Caco-2 (cell line): ENCODE results near the gene LYPLAL1. TPM values are rescaled to one million over a fixed set of nuclear protein-coding genes. Genes with fewer than 3 reads are reported as not detected.

Experiments
- BruUV-seq: library from RNA; stranded (reverse); fragments of 400-500 nt; replicated peaks from 2 replicates; lab custom pipeline; 2021; lab: Mats Ljungman, UMichigan
- CTCF ChIA-PET: fragments of 300-600 bp; sonication (Branson Sonifier 250); formaldehyde crosslinking; loops from one replicate; lab custom pipeline; 2022; ENCODE audit warnings: antibody characterized with exemption; lab: Charles Lee
- POLR2A ChIA-PET: fragments of 300-600 bp; sonication (Branson Sonifier 250); formaldehyde crosslinking; loops from one replicate; lab custom pipeline; 2022; ENCODE audit warnings: antibody characterized with exemption; lab: Charles Lee
- DNase-seq, 2 experiments: peaks; one replicate each; pipeline versions ENCODE4 v3.0.0 to v3.0.0-alpha.2; 2020 to 2022
- H3K27me3 ChIP-seq: replicated peaks from 2 replicates; pipeline ENCODE4 v1.6.0; 2011; ENCODE audit warnings: low read length; ENCODE audit not compliant: control insufficient read depth, insufficient read depth
- H3K36me3 ChIP-seq: 2 replicates; pipeline ENCODE4 v1.5.1; 2011; ENCODE audit warnings: low read length; ENCODE audit not compliant: control insufficient read depth, insufficient read depth
- H3K4me1 ChIP-seq: fragments of 250-450 bp; sonication (Bioruptor Pico); 2 replicates; pipeline ENCODE4 v1.5.1; 2020; ENCODE audit warnings: mild to moderate bottlenecking
- H3K4me3 ChIP-seq: 2 replicates; pipeline ENCODE4 v1.5.1; 2011; ENCODE audit warnings: low read depth, mild to moderate bottlenecking, control low read depth, low read length
- H3K9me3 ChIP-seq: fragments of 250-450 bp; sonication (Bioruptor Pico); 2 replicates; pipeline ENCODE4 v1.5.1; 2020; ENCODE audit warnings: mild to moderate bottlenecking, moderate library complexity
- H3K27ac Mint-ChIP-seq: one replicate; pipeline ENCODE4 v1.8.0; 2022; ENCODE audit warnings: mixed read lengths; ENCODE audit not compliant: unreplicated experiment
- H3K27me3 Mint-ChIP-seq: one replicate; pipeline ENCODE4 v1.8.0; 2022; ENCODE audit warnings: mixed read lengths; ENCODE audit not compliant: insufficient read depth, unreplicated experiment
- H3K36me3 Mint-ChIP-seq: one replicate; pipeline ENCODE4 v1.8.0; 2022; ENCODE audit warnings: mild to moderate bottlenecking, mixed read lengths; ENCODE audit not compliant: insufficient read depth, unreplicated experiment
- H3K4me1 Mint-ChIP-seq: one replicate; pipeline ENCODE4 v1.8.0; 2022; ENCODE audit warnings: low read depth, mixed read lengths; ENCODE audit not compliant: unreplicated experiment
- H3K4me3 Mint-ChIP-seq: one replicate; pipeline ENCODE4 v1.8.0; 2022; ENCODE audit warnings: mild to moderate bottlenecking, moderate library complexity, mixed read lengths; ENCODE audit not compliant: unreplicated experiment
- H3K9me3 Mint-ChIP-seq: one replicate; pipeline ENCODE4 v1.8.0; 2022; ENCODE audit warnings: mixed read lengths; ENCODE audit not compliant: unreplicated experiment
- CTCF ChIP-seq, 2 experiments: fragments of 200-600 bp in 1 of 2; IDR thresholded peaks; 1 replicate in 1 of 2; 2 replicates in 1 of 2; pipeline versions ENCODE4 v1.5.1 to v1.8.0; 2011 to 2022; ENCODE audit warnings: antibody characterized with exemption in 1 of 2, control low read depth in 1 of 2, inconsistent platforms in 1 of 2, low read depth in 1 of 2, low read length in 1 of 2, mild to moderate bottlenecking in 1 of 2, moderate library complexity in 1 of 2; ENCODE audit not compliant: insufficient read depth in 1 of 2, severe bottlenecking in 1 of 2, unreplicated experiment in 1 of 2
- intact Hi-C: fragments of 100-400 bp; cut with micrococcal nuclease; formaldehyde crosslinking; loops from one replicate; pipeline ENCODE4 v1.10.0; 2022; ENCODE audit not compliant: unreplicated experiment
- total RNA-seq: library from RNA; stranded (reverse); gene quantifications from 2 replicates; pipeline ENCODE4 v1.2.3, GENCODE V29; 2022

The LYPLAL1 gene
- total RNA-seq, 1 experiment from 2014 or later = 20.4 TPM

- no peak for TF ChIP-seq CTCF (IDR thresholded peaks at IDR 0.05; ENCODE audit: insufficient read depth in 1 of 2, low read depth in 1 of 2, low read length in 1 of 2, severe bottlenecking in 1 of 2, unreplicated experiment in 1 of 2)
- Histone ChIP-seq H3K27me3 (no peaks in the 10 kb centered on the region), H3K4me3 (no peak overlapping the region), H3K9me3 (peaks cover 27% of the 10 kb centered on the region), H3K36me3 (no peaks in the 10 kb centered on the region), H3K4me1 (no peaks in the 10 kb centered on the region)
- CTCF ChIA-PET = interaction anchor here (0.6 kb wide), 1 partner anchor 82 kb away, joined by 3 read pairs; no protein-coding TSS in a partner anchor
- Mint-ChIP-seq H3K4me1 (no peaks in the 10 kb centered on the region), H3K36me3 (no peaks in the 10 kb centered on the region), H3K27ac (no peak overlapping the region), H3K9me3 (peaks cover 47% of the 10 kb centered on the region), H3K4me3 (no peak overlapping the region), H3K27me3 (no peaks in the 10 kb centered on the region)
- intact Hi-C loops = no loop called here
- POLR2A ChIA-PET = no interaction called here
- DNase-seq = no peak
- BruUV-seq = no TSS peak
Measured at GRCh38 chr1:219261454-219261853, 87.8 kb downstream of the LYPLAL1 start.
